ENCODE results near the gene DOCK1.
"Not testable (repeated sequence)": the region's sequence is repeated elsewhere in the genome, so short reads cannot be mapped to it uniquely, and the experiment has no call there.

Gene DOCK1

DNA sequence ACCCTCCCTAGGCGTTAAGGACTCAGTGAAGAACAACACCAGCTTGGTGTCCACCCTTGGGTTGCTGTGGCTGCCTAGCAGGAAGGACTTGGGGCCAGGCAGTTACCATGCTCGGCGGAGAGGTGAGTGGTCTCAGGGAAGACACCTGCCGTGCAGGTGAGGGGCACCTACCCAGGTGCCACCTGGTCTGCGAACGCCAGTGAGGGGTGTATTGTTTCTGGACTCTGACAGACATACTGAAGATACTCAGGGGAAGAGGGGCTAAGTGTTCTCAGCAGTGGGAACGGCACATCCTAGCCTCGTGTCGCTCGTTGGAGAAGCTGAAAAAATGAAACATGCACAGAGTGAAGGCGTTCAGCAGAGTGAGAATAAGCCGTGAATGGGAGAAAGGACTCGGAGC lies 22.6 kb downstream of the DOCK1 start:
- no peaks in the 10 kb centered on the region for H3K9me3 ChIP-seq (ENCODE audit: insufficient read depth, low read depth, low read length)
- H3K27me3 ChIP-seq (ENCODE audit: insufficient read depth, low read length) = no peaks in the 10 kb centered on the region
- no peak overlapping the region for H3K27ac ChIP-seq (ENCODE audit: low read depth, low read length)
- H3K9ac ChIP-seq (ENCODE audit: low read depth, low read length) = no peak overlapping the region
- H3K4me1 ChIP-seq (ENCODE audit: insufficient read depth, low read length) = no peaks in the 10 kb centered on the region
- 97% methylated on average over 13 of the region's 13 CpGs for WGBS
- H3K4me3 ChIP-seq (ENCODE audit: low read length) = no peak overlapping the region
- 0 out of 2 replicates have a peak, but pooled peaks cover 11% of the 10 kb centered on the region for H3K36me3 ChIP-seq (ENCODE audit: insufficient read depth, low read length)

DNA sequence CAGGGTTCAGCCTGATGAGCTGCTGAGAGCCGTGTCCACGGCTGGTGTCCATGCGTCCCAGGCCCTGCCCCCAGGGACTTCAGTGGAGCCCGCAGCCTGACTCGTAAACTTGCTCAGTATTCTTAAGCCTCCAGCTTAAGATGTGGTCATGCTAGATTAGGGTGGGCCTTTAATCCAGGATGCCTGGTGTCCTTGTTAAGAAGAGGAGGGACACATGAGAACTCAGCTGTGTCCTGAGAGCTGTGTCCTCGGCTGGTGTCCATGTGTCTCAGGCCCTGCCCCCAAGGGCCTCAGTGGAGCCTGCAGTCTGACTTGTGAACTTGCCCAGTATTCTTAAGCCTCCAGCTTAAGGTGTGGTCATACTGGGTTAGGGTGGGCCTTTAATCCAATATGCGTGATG lies 23.0 kb downstream of the DOCK1 start:
- 93% methylated on average over 7 of the region's 7 CpGs for WGBS
- no peak overlapping the region for H3K9ac ChIP-seq (ENCODE audit: low read depth, low read length)

GRCh38 chr10:126929391-126929790 lies 24.2 kb downstream of the DOCK1 start:
- Histone ChIP-seq H3K4me1 (ENCODE audit: insufficient read depth, low read length) (no peaks in the 10 kb centered on the region), H3K4me3 (ENCODE audit: low read length) (no peak overlapping the region), H3K27ac (ENCODE audit: low read depth, low read length) (no peak overlapping the region), H3K9me3 (ENCODE audit: insufficient read depth, low read depth, low read length) (no peaks in the 10 kb centered on the region), H3K36me3 (ENCODE audit: insufficient read depth, low read length) (0 out of 2 replicates have a peak, but pooled peaks cover 11% of the 10 kb centered on the region), H3K27me3 (ENCODE audit: insufficient read depth, low read length) (no peaks in the 10 kb centered on the region), H3K9ac (ENCODE audit: low read depth, low read length) (no peak overlapping the region)
- WGBS = 93% methylated on average over 8 of the region's 8 CpGs

More for the DNA sequence above, 23.0 kb downstream of the DOCK1 start:
- Histone ChIP-seq H3K27me3 (ENCODE audit: insufficient read depth, low read length) (no peaks in the 10 kb centered on the region), H3K9me3 (ENCODE audit: insufficient read depth, low read depth, low read length) (no peaks in the 10 kb centered on the region), H3K4me1 (ENCODE audit: insufficient read depth, low read length) (no peaks in the 10 kb centered on the region), H3K27ac (ENCODE audit: low read depth, low read length) (no peak overlapping the region), H3K36me3 (ENCODE audit: insufficient read depth, low read length) (0 out of 2 replicates have a peak, but pooled peaks cover 11% of the 10 kb centered on the region), H3K4me3 (ENCODE audit: low read length) (no peak overlapping the region)

- Histone ChIP-seq H3K4me1 (ENCODE audit: insufficient read depth, low read length) (peaks cover 4% of the 10 kb centered on the region), H3K36me3 (ENCODE audit: insufficient read depth, low read length) (0 out of 2 replicates have a peak, but pooled peaks cover 11% of the 10 kb centered on the region), H3K4me3 (ENCODE audit: low read length) (no peak overlapping the region), H3K27ac (ENCODE audit: low read depth, low read length) (no peak overlapping the region), H3K9me3 (ENCODE audit: insufficient read depth, low read depth, low read length) (no peaks in the 10 kb centered on the region), H3K9ac (ENCODE audit: low read depth, low read length) (no peak overlapping the region), H3K27me3 (ENCODE audit: insufficient read depth, low read length) (no peaks in the 10 kb centered on the region)
- 88% methylated on average over 17 of the region's 17 CpGs for WGBS
Observed at GRCh38 chr10:126930131-126930882, 25.1 kb downstream of the DOCK1 start.

DNA sequence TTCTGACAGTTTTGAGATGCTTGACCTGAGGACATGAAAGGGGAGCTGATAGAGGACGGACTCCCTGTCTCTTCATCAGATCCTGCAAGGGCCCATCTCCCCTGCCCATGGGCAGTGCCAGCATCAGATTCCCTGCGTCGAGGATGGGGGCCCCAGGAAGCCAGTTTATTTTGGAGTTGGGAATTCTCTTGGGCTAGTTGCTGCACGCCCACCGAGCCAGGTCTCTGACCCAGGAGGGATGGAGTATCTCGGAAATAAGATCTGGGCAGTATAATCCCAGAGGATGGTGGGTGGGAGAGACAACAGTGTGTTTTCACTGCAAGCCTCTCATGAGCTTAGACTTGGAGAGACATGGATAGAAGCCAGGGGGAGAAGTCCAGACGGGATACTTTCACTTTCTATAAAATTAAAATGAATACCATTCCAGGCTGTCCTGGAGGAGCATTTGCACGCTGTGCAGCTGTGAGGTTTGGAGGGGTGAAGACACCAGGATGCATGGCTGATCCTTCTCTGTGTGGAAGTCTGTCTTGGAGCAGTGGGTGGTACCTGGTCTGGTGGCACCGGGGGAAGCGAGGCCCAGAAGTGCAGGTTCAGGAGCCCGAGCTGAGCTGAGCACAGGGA lies 25.8 kb downstream of the DOCK1 start:
- no peak overlapping the region for H3K27ac ChIP-seq (ENCODE audit: low read depth, low read length)
- no peaks in the 10 kb centered on the region for H3K27me3 ChIP-seq (ENCODE audit: insufficient read depth, low read length)
- no peak overlapping the region for H3K9ac ChIP-seq (ENCODE audit: low read depth, low read length)
- H3K9me3 ChIP-seq (ENCODE audit: insufficient read depth, low read depth, low read length) = no peaks in the 10 kb centered on the region
- 0 out of 2 replicates have a peak, but pooled peaks cover 8% of the 10 kb centered on the region for H3K36me3 ChIP-seq (ENCODE audit: insufficient read depth, low read length)
- 95% methylated on average over 10 of the region's 11 CpGs for WGBS
- H3K4me3 ChIP-seq (ENCODE audit: low read length) = no peak overlapping the region
- H3K4me1 ChIP-seq (ENCODE audit: insufficient read depth, low read length) = peaks cover 6% of the 10 kb centered on the region

- H3K4me3 ChIP-seq (ENCODE audit: low read length) = no peak overlapping the region
- WGBS = 93% methylated on average over 7 of the region's 7 CpGs
- peaks cover 6% of the 10 kb centered on the region for H3K4me1 ChIP-seq (ENCODE audit: insufficient read depth, low read length)
- H3K9ac ChIP-seq (ENCODE audit: low read depth, low read length) = no peak overlapping the region
- H3K27me3 ChIP-seq (ENCODE audit: insufficient read depth, low read length) = no peaks in the 10 kb centered on the region
- H3K9me3 ChIP-seq (ENCODE audit: insufficient read depth, low read depth, low read length) = no peaks in the 10 kb centered on the region
- H3K27ac ChIP-seq (ENCODE audit: low read depth, low read length) = no peak overlapping the region
- H3K36me3 ChIP-seq (ENCODE audit: insufficient read depth, low read length) = 0 out of 2 replicates have a peak, but pooled peaks cover 8% of the 10 kb centered on the region
Observed at GRCh38 chr10:126931544-126931943, 26.3 kb downstream of the DOCK1 start.

DNA sequence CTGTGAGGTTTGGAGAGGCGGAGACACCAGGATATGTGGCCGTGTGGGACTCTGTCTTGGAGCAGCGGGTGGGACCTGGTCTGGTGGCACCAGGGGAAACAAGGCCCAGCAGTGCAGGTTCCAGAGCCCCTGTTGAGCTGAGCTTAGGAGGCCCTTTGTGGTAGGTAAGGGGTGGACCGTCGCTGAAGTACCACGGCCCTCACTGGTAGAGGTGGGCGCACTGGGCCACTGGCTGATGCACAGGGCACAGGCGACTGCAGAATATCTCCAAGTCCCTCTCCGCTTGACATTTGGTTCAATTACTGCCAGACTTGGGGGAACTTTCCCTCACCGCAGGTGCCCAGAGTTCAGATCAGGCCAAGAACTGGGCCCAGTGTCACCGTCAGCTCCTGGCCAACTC lies 27.3 kb downstream of the DOCK1 start:
- Histone ChIP-seq H3K27ac (ENCODE audit: low read depth, low read length) (no peak overlapping the region), H3K36me3 (ENCODE audit: insufficient read depth, low read length) (0 out of 2 replicates have a peak, but pooled peaks cover 8% of the 10 kb centered on the region), H3K4me1 (ENCODE audit: insufficient read depth, low read length) (peaks cover 6% of the 10 kb centered on the region), H3K9ac (ENCODE audit: low read depth, low read length) (no peak overlapping the region), H3K27me3 (ENCODE audit: insufficient read depth, low read length) (no peaks in the 10 kb centered on the region), H3K9me3 (ENCODE audit: insufficient read depth, low read depth, low read length) (no peaks in the 10 kb centered on the region), H3K4me3 (ENCODE audit: low read length) (no peak overlapping the region)
- WGBS = 96% methylated on average over 11 of the region's 11 CpGs

DNA sequence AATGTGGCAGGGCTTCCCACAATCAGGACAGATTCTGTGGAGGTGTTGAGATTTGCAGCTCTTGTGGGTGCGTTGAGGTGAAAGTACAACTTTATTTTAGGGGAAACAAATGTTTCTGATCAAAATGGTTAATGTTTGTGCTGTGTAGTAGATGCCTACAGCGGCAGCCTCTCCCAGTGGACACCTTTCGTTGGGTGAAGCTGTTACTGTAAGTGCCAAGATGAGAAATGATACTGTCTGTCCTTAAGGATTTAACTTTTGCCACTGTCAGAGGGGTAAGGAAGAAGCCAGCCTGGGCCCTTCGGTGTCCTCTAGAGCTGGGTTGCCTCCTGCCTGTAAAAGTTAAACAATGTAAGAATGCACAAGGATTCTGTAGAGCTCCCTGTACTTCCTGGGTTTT lies 27.9 kb downstream of the DOCK1 start:
- H3K9ac ChIP-seq (ENCODE audit: low read depth, low read length) = no peak overlapping the region
- 93% methylated on average over 4 of the region's 4 CpGs for WGBS

GRCh38 chr10:126935263-126935946 lies 30.2 kb downstream of the DOCK1 start:
- peaks cover 10% of the 10 kb centered on the region for H3K4me1 ChIP-seq (ENCODE audit: insufficient read depth, low read length)
- no peaks in the 10 kb centered on the region for H3K9me3 ChIP-seq (ENCODE audit: insufficient read depth, low read depth, low read length)
- no peaks in the 10 kb centered on the region for H3K27me3 ChIP-seq (ENCODE audit: insufficient read depth, low read length)
- H3K9ac ChIP-seq (ENCODE audit: low read depth, low read length) = no peak overlapping the region
- no peak overlapping the region for H3K27ac ChIP-seq (ENCODE audit: low read depth, low read length)
- no peak overlapping the region for H3K4me3 ChIP-seq (ENCODE audit: low read length)
- 69% methylated on average over 5 of the region's 5 CpGs for WGBS
- H3K36me3 ChIP-seq (ENCODE audit: insufficient read depth, low read length) = no peaks in the 10 kb centered on the region

More for the DNA sequence above, 27.9 kb downstream of the DOCK1 start:
- Histone ChIP-seq H3K27ac (ENCODE audit: low read depth, low read length) (no peak overlapping the region), H3K9me3 (ENCODE audit: insufficient read depth, low read depth, low read length) (no peaks in the 10 kb centered on the region), H3K4me1 (ENCODE audit: insufficient read depth, low read length) (peaks cover 6% of the 10 kb centered on the region), H3K27me3 (ENCODE audit: insufficient read depth, low read length) (no peaks in the 10 kb centered on the region), H3K36me3 (ENCODE audit: insufficient read depth, low read length) (0 out of 2 replicates have a peak, but pooled peaks cover 3% of the 10 kb centered on the region), H3K4me3 (ENCODE audit: low read length) (no peak overlapping the region)

DNA sequence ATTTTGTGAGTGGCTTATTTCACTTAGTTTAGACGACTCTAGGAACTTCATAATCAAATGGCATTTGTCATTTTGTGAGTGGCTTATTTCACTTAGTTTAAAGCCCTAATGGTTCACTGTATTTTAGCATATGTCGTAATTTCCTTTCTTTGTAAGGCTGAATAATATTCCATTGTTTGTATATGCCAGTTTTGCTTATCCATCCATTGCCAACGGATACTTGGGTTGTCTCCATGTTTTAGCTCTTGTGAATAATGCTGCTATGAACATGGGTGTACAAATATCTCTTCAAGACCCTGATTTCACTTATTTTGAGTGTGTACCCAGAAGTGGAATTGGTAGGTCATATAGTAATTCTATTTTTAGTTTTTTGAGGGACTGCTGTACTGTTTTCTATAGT lies 31.8 kb downstream of the DOCK1 start:
- no peaks in the 10 kb centered on the region for H3K9me3 ChIP-seq (ENCODE audit: insufficient read depth, low read depth, low read length)
- H3K9ac ChIP-seq (ENCODE audit: low read depth, low read length) = no peak overlapping the region
- H3K4me1 ChIP-seq (ENCODE audit: insufficient read depth, low read length) = peaks cover 10% of the 10 kb centered on the region
- 94% methylated on average over 3 of the region's 3 CpGs for WGBS
- no peak overlapping the region for H3K4me3 ChIP-seq (ENCODE audit: low read length)
- H3K27me3 ChIP-seq (ENCODE audit: insufficient read depth, low read length) = no peaks in the 10 kb centered on the region
- no peaks in the 10 kb centered on the region for H3K36me3 ChIP-seq (ENCODE audit: insufficient read depth, low read length)
- no peak overlapping the region for H3K27ac ChIP-seq (ENCODE audit: low read depth, low read length)

GRCh38 chr10:126938121-126938520 lies 32.9 kb downstream of the DOCK1 start:
- 97% methylated on average over 9 of the region's 9 CpGs for WGBS
- H3K4me3 ChIP-seq (ENCODE audit: low read length); H3K27ac ChIP-seq (ENCODE audit: low read depth, low read length); H3K9ac ChIP-seq (ENCODE audit: low read depth, low read length); H3K36me3 ChIP-seq (ENCODE audit: insufficient read depth, low read length); H3K9me3 ChIP-seq (ENCODE audit: insufficient read depth, low read depth, low read length); H3K4me1 ChIP-seq (ENCODE audit: insufficient read depth, low read length); H3K27me3 ChIP-seq (ENCODE audit: insufficient read depth, low read length): not testable (repeated sequence)
